Stimulated activated CD8-positive, alpha-beta memory T cell treated with anti-CD3 and anti-CD28 coated beads, Interleukin-4, amount 100 ng/mL, for 4 hours (primary cell): ENCODE measurements around the gene MYRF.

Experiments
- DNase-seq, 2 donors: peaks; one replicate each; pipeline ENCODE4 v3.0.0-alpha.2; 2020; ENCODE audit warnings: low read depth in 2 of 2, low spot score in 1 of 2

The MYRF gene

DNA sequence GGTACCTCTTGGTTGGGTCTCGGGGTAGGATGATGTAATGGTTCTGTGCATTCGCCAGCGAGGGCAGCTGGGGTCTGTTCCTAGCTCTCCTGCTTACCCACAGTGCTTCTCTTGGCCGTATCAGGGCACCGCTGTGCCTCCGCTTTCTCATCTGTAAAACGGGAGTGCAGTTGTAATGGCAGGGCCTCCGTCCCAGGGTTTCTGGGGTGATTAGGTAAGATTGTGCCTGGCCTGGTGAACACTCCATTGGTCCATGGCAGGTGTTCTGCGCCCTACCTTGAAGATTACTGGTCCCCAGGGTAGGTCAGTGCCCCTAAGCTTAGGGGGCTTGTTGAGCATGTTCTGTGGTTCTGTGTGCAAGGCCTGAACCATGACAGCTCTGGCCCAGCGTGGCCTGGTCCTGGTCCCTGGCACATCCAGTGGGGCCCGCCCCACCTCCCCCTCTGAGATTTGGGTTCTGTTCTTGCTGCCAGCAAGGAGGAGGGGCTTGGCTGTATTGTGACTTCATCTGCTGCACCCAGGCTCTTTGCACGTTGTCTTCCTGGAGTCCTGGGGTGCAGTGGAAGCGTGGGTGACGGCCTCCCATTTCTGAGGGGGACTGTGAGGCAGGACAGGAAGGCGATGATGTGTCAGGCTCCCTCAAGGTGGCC lies 4.9 kb downstream of the MYRF start:
- no peak for DNase-seq

DNA sequence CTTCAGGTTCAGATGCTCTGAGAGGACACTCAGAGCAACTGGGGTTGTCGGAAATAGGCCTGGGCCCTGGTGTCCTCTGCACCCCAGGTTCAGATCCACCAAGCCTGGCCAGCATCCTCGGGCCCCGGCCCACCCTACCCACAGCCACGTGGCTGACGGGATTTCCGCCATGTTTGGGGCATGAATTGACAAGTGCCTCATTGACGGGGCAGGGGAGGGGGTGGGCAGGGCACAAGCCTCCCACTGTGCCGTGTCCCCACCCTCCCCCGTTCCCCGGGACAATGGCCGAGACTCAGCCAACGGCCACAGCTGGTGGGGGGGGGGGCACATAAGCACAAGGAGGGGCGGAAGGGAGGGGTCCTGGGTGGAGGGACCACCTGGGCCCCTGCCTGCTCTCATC lies 8.5 kb downstream of the MYRF start:
- no peak for DNase-seq

DNA sequence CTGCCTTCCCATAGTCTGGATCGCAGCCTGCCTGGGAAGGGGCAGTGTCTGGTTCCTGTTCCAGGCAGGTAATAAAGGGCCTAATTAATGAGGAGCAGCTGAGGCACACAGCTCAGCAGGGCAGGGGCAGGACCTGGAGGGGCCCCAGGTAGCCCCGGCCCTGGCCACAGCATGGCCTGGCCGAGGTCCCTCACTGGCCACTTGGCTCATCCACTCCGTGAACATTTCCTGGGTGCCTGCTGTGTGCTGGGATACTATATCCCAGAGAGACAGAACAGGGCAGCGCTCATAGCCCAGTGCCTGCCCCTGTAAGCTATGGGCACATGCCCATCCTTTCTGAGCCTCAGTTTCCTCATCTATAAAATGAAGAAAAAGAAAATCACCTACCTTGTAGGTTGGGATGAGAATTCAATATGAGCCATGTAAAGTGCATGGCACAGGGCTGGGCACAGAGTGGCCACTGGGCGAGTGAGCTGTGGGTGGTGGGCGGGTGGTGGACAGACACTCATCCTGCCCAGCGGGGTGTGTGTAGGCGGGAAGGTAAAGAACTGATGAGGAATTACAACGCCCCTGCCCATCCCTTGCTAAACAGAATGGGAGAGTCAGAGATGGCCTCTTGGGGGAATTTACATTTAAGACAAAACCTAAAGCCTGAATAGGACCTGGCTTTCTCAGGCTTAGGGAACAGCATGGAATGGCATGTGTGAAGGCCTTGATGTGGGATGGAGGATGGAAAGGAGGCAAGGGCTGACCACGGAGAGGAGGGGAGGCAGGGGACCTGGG lies 9.2 kb downstream of the MYRF start:
- no peak for DNase-seq

DNA sequence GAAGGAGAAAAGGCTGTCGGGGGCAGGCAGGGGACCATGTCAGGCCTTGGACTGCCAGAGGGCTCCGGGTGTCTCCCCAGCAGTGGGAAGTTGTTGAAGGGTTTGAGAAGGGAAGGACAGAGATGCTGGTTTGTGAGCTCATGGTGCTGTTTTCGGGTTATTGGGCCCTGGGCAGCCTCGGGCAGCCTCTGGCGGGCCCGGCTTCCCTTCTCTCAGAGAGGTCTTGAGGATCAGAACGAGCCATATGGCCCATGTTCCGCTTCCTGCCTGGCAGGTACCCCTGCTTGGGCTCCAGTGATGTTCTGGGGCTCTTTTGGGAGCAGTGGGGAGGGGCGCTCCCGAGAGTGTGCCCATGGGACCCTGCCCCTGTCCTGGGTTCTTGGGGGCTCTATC lies 9.8 kb downstream of the MYRF start:
- no peak for DNase-seq

DNA sequence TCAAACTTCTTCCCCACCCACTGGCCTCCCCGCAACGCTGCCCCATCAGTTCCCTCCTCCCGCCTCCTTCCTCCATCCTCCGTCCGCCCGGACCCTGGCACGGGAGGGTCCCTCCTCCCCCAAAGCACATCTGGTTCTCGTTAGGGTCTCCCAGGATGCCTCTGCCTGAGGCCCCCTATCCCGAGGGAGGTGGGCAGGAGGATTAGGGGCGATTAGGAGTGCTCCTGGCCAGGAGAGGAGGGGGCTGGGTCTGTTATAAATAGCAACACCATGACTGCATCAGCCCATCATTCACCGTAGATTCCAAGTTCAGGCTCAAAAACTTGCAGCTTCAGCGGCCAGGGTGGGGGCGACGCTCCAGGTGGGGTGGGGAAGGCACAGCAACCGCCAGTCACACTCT lies 10.4 kb downstream of the MYRF start:
- no peak for DNase-seq

DNA sequence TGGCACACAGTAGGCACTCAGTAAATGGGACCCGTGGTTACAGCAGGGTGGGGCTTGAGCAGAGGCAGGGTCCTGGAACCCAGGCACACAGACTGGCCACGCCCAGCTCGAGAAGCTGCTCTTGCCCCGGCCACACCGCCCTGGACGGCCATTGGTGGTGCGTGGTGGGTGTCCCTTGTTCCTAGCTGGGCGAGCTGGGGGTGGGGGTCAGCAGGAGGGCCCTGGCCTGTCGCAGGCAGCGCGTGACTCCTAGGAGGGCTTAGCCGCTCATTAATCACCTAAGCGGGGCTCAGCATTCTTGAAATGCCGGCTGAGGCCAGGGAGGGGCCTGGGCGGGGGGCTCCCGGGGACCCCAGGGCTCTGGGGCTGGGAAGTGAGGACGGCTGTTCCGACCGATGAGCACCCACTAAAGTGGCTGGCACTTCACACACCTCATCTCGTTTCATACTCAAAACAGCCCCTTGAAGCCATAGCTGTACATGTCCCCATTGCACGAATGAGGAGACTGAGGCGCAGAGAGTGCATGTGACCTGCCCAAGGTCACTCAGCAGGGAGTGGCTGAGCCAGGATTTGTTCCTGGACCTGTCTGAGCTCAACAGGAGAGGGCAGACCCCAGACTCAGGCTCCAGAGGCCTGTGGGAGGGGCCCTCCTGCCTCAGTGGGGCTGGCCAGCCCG lies 11.6 kb downstream of the MYRF start:
- no peak for DNase-seq

DNA sequence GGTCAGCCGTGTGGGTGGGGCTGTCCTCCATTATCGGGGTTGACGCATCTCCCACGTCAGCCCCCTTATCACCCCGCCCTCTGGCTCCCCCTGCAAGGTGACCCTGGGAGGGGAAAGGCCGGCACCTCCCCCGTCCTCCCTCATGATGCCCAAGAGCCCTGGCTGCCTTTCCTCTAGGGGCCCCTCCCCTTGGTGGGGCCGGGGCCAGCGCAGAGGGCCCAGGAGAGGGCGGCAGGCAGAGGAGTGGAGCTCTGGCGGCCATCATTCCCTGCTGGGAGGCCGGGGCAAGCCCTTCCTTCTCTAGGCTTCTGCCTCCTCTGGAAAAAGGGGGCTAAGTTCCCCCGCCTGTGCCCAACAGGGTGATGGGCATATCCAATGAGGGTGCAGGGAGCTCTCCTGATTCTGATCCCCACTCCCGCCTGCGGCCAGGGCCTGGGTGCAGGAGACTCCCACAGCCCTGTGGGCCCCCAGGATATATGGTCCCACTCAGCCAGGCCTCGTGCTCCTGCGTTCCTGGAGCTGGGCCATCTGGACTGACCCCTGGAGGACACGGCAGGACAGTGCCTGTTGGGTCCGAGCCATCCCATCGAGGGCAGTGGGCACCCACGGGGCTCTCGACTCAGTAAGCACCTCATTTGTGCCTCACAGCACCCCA lies 12.3 kb downstream of the MYRF start:
- DNase-seq: no peak

DNA sequence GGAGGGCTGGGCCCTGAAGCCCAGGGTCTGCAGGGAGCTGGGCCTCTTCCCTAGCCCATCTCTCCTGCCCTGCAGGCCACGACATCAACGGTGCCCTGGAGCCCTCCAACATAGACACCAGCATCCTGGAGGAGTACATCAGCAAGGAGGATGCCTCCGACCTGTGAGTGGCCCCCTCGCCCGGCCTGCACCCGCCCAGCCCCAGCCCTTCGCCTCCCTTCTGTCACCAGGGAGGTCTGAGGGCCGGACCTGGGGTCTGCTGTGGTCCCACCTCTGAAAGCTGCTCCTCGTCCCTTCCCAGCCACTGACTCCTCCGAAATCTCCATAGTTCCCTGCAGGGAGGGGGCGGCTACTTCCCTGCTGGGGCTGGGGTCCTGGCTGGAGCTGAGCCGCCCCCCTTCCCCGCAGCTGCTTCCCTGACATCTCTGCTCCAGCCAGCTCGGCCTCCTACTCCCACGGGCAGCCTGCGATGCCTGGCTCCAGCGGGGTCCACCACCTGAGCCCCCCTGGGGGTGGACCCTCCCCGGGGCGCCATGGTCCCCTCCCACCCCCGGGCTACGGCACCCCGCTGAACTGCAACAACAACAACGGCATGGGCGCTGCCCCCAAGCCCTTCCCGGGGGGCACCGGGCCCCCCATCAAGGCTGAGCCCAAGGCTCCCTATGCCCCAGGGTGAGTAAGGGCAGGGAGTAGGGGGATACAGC lies 13.3 kb downstream of the MYRF start:
- no peak for DNase-seq

DNA sequence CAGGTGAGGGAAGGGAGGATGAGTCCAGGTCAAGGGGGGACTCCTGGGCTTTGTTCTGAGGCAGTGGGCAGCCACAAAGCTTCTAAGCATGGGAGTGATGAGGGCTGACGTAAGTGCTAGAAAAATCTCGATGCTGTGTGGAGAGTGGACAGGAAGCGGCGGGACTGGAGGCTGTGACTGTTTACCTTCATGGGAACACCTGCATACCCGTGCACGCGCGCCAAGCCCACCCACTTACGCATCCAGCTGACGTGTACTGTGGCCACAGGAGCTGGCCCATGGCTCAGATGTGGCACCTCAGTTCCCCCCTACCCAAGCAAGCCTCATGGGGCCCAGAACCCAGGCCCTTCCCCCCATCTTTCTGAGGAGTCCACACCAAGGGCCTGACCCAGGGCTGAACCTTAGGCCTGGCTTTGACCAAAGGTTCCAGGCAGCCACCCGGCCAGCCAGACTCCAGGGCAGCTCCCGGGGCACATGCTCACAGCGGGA lies 14.0 kb downstream of the MYRF start:
- DNase-seq: no peak

DNA sequence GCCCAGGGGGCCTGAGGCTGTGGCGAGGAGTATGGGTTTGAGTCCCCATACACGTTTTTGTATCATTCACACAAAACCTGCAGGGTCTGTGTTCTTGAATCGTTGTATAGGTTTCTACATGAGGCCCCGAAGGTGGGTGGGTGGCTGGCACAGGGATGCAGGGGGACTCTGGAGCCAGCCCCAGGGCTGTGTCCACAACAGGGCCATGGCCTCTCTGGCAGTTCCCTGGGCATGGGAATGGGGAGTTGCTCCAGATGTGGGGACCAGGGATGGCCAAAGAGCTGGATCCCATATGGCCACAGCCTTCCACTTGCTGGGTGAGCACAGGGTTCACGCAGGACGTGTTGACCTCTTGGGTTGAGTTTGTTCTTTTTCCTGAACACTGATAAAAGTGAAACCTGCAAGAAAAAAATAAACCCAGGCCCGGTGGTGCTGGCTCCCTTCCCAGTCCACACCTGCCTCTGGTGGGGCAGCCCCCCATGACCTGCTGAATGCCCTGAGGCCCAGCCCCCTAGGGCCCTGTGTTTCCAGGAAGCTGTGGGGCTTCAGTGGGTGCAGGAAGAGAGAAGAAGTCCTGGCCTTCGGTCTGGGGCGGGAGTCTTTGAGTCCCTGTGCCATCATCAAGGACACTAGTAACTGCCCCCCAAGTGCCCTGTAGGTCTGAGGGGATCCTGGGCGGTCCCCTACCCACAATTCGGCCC lies 16.1 kb downstream of the MYRF start:
- DNase-seq: no peak

DNA sequence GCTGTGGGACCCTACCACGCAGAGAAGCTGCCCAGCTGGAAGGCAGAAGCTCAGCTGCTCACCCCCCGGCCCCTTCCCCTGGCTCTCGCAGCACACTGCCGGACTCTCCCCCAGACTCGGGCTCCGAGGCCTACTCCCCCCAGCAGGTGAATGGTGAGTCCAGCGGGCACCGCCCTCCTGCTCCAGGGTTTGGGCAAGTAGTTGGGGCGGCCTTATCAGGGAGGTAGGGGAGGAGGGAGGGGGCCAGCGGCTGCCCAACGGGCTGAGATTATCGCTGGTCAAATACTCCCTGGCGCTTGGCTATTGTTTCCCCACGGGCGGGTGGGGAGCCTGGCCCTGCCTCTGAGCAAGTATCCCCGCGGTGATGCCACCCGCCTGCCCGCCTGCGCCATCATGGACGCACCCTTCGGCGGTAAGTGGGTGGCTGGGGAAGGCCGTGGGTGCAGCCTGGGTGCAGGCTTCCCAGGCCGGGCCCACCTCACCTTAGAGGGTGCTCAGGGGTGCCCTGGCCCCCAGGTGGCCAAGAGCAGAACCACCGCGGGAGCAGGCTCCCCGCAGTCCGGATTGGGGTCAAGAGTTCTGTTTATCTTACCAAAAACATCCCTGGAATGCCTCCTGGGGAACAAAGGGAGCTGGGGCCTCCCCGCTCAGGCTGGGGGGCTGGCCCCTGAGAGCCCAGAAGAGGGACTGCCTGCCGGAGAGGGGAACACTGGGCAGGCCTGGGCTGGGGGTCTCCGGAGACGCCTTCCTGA lies 16.9 kb downstream of the MYRF start:
- no peak for DNase-seq

DNA sequence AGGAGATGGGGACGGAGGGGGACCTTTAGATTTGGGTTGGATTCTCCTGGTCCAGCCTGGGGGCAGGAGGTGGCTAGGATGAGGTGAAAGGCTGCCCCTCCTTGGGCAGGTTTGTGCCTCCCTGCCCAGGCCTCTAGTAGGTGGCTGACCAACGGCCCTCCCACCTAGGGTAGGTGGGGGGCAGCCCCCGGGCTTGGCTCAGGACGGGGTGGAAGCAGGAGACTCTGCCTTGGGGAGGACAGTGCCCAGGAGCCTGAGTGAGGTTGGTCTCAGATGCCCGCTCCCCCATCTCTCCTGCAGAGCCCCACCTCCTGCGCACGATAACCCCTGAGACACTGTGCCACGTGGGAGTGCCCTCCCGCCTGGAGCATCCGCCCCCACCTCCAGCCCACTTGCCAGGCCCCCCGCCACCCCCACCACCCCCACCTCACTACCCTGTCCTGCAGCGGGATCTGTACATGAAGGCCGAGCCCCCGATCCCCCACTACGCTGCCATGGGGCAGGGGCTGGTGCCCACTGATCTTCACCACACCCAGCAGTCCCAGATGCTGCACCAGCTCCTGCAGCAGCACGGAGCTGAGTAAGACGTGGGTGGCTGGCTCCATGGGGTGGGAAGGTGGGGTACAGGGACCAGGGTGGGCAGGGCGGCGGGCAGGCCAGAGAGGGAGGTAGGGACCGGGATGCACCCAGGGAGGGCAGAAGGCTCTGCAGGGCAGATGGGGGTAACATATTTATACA lies 17.7 kb downstream of the MYRF start:
- DNase-seq: no peak

DNA sequence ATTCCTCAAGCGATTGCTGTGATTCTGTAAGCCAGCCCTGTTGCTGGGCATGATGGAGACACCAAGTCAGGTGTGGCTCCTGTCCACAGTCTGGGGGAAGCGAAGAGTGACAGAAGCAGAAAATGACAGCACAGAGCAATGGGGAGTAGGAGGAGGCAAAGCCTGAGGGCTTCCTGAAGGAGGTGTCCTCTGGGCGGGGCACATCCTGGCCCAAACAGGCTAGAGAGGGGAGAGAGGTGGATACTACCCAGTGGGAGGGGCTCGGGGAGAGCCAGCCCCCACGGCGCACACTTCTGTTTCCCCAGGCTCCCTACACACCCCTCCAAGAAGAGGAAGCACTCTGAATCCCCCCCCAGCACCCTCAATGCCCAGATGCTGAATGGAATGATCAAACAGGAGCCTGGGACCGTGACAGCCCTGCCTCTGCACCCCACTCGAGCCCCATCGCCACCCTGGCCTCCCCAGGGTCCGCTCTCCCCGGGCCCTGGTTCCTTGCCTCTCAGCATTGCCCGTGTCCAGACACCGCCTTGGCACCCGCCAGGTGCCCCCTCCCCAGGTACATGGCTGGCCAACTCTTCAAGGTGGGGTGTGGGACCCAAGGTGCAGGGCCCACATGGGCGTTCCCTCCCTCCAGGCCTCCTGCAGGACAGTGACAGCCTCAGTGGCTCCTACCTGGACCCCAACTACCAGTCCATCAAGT lies 18.9 kb downstream of the MYRF start:
- DNase-seq: no peak

DNA sequence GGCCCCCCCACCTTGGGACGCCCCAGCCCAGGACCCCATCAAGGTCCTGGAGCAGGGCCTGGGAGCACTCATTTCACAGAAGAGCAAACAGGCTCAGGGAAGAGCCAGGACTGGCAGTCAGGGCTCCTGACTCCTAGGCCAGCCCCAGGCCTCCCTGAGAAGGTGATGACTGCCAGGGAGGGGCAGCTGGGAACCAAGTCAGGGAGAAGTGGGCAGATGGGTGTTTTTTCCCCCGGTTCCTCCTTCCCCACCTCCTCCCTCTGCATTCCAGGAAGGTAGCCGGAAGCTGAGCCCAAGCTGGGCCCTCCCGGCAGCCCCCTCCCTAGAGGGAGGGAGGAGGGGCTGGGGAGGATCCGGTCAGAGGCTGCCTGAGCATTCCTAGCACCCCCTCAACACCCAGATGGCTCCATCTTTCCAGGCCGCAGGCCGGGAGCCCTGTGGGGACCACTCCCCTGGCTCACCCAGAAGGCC lies 19.6 kb downstream of the MYRF start:
- no peak for DNase-seq

DNA sequence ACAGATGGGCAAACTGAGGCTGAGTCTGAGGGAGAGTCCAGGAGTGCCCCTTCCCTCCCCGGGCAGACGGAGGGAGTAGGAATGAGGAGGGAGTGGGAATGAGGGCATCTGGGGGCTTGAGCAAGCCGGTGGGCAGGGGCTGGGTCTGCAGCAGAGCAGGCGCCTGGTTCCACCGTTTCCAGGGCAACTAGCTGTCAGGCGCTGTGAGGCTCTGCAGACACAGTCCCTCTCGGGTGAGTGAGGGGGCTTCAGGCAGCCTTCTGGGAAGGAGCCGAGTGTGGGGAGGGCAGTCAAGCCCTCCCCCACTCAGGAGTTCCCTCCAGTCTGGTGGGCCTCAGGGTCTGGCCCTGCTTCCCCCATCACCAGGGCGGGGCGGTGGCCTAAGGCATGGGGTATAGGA lies 20.9 kb downstream of the MYRF start:
- DNase-seq: no peak

DNA sequence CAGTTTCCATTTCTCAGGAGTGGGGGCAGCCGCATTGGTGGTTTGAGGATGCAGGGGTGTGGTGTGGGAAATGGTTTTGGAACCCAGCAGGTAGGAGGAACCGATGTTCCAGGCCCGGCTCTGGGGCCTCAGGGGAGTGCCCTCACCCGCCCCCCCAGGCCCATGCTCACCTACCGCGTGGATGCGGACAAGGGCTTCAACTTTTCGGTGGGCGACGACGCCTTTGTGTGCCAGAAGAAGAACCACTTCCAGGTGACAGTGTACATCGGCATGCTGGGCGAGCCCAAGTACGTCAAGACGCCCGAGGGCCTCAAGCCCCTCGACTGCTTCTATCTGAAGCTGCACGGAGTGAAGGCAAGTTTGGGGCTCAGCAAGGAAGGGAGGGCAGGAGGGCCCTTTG lies 21.4 kb downstream of the MYRF start:
- no peak for DNase-seq

DNA sequence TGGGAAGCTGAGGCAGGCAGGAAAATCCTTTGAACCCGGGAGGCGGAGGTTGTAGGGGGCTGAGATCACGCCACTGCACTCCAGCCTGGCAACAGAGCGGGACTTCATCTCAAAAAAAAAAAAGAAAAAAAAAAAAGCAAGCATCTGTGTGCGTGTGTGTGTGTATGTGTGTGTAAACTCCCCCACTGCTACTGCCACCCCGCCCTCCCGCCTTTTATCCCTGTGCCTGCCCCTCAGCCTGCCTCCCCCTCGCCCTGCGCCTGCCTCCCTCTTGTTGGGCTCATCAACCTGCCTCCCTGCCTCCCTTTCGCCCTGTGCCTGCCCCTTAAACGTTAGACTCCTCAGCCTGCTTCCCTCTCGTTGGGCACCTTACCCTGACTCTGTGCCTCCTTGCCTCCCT lies 22.0 kb downstream of the MYRF start:
- DNase-seq: no peak

DNA sequence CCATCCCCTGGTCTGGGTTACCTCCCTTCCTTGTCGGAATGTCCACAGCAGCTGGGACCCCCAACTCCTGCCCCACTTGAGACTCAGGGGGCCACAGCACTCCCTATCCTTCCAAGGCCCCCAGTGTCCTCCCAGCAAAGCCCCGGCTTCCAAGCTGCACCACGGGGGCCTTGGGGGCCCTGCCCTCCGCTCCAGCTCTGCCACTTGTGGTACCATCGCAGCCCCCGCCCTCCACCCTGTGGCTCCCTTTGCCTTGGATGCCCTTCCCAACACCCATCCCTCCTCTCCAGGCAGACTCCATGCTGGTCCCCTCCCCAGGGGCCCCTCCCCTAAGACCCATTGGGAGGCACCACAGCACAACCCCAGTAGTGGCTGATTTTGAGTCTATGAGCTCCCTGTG lies 22.7 kb downstream of the MYRF start:
- DNase-seq: no peak
